ENCODE data around the gene BATF3.
"Not testable (repeated sequence)": the region's sequence is repeated elsewhere in the genome, so short reads cannot be mapped to it uniquely, and the experiment has no call there.

The BATF3 gene

DNA sequence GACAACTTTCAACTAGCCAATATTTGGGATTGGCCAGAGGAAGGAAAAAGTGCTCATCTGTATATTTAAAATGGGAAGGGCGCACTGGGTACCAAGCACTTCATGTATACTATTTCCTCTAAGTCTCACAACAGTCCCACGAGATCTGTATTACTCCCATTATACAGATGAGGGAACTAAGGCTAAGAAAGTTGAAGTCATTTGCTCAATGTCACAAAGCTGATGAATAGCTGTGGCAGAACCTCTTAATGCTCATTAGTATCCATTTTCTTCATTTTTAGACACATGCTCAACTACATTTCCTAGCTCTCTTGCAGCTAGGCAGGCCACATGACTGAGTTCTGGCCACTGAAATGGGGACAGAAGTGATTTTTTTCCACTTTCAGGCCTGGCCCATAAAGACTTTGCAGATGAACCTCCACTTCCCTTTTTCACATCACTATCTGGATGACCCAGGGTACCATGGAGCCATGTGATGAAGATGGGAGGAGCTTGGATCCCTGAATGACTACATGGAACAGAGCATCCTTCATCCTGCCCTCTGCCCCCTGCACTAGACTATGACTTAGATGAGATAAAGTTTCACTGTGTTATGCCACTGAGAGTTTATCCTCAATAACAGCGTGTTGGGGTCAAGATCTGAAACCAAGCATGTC is 59.3 kb downstream of the BATF3 start:
- DNase-seq (ENCODE audit: extremely low spot score) = no peak
- TF ChIP-seq LEF1 (IDR thresholded peaks at IDR 0.05; ENCODE audit: borderline replicate concordance) (no peak), PKNOX1 (IDR thresholded peaks at IDR 0.05) (no peak), FOXA1 (IDR thresholded peaks at IDR 0.05) (no peak), CTBP1 (IDR thresholded peaks at IDR 0.05; ENCODE audit: borderline replicate concordance) (no peak), HDGF (IDR thresholded peaks at IDR 0.05; ENCODE audit: borderline replicate concordance) (no peak), FOXK2 (IDR thresholded peaks at IDR 0.05) (no peak), BHLHE40 (IDR thresholded peaks at IDR 0.05; ENCODE audit: borderline replicate concordance) (no peak), FOXM1 (IDR thresholded peaks at IDR 0.05; ENCODE audit: borderline replicate concordance) (no peak), L3MBTL2 (conservative IDR thresholded peaks at IDR 0.05) (no peak)
- ChIA-PET POLR2A (no interaction called here), CTCF (interaction anchor here (0.5 kb wide), 1 partner anchor 105 kb away, joined by 3 read pairs; no protein-coding TSS in a partner anchor)

DNA sequence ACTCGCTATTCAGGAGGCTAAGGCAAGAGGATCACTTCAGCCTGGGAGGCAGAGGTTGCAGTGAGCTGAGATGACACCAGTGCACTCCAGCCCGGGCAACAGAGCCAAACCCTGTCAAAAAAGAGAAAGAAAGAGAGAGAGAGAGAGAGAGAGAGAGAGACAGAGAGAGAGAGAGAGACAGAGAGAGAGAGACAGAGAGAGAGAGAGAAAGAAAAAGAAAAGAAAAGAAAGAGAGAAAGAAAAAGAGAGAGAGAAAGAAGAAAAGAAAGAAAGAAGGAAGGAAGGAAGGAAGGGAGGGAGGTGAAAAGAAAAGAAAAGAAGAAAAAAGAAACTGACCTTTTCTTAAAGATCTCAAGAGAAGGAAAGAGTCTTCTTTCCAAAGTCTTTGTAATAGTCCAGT is 60.1 kb downstream of the BATF3 start:
- DNase-seq (ENCODE audit: extremely low spot score); CTCF ChIA-PET; POLR2A ChIA-PET: not testable (repeated sequence)

DNA sequence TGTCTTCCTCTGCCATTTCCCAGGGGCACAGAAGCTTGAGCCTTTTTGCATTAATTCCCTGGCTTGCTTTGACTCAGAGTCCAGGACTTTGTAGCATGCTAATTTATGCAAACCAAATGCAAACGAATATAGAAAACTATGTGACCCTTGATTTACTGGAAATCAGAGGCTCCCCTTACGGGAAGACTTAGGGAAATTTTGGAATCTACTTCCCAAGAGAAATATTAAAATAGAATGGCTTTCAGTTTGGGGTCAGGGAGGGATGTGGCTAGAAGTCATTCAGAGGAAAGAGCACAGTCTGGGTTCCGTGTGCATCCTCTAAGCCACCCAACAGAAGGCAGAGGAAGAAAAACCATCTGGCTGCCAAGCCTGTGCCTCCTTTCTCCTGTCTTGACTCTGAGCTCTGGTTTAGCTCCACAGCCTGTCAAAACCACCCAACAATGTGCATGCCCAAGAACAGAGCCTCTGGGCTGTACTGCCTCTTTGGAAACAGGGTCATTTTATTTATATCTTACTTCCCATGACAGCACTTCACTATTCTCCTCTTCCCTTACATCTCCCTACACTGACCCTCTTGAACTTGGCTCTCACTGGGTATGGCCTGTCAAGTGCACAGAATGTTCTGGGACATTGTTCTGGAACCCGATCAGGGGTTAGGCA is 61.0 kb downstream of the BATF3 start:
- DNase-seq (ENCODE audit: extremely low spot score) = no peak
- ChIA-PET POLR2A (no interaction called here), CTCF (no interaction called here)
- TF ChIP-seq LEF1 (IDR thresholded peaks at IDR 0.05; ENCODE audit: borderline replicate concordance) (no peak), FOXM1 (IDR thresholded peaks at IDR 0.05; ENCODE audit: borderline replicate concordance) (no peak), NFRKB (IDR thresholded peaks at IDR 0.05) (no peak)

GRCh38 chr1:212637902-212638301 is 61.7 kb downstream of the BATF3 start:
- ChIA-PET POLR2A (no interaction called here), CTCF (interaction anchor here (0.6 kb wide), 1 partner anchor 33 kb away, joined by 3 read pairs; no protein-coding TSS in a partner anchor)
- no peak for DNase-seq (ENCODE audit: extremely low spot score)
- TF ChIP-seq ARNT (IDR thresholded peaks at IDR 0.05) (no peak), LEF1 (IDR thresholded peaks at IDR 0.05; ENCODE audit: borderline replicate concordance) (no peak), FOXK2 (IDR thresholded peaks at IDR 0.05) (no peak), CTBP1 (IDR thresholded peaks at IDR 0.05; ENCODE audit: borderline replicate concordance) (no peak), TARDBP (IDR thresholded peaks at IDR 0.05) (no peak), FOXA1 (IDR thresholded peaks at IDR 0.05) (no peak), ELF4 (IDR thresholded peaks at IDR 0.05) (no peak), FOXM1 (IDR thresholded peaks at IDR 0.05; ENCODE audit: borderline replicate concordance) (no peak), BHLHE40 (IDR thresholded peaks at IDR 0.05; ENCODE audit: borderline replicate concordance) (no peak), PKNOX1 (IDR thresholded peaks at IDR 0.05) (no peak), SUZ12 (IDR thresholded peaks at IDR 0.05) (no peak), L3MBTL2 (conservative IDR thresholded peaks at IDR 0.05) (no peak), SP1 (IDR thresholded peaks at IDR 0.05) (no peak), NFRKB (IDR thresholded peaks at IDR 0.05) (no peak), HDGF (IDR thresholded peaks at IDR 0.05; ENCODE audit: borderline replicate concordance) (no peak), ZNF384 (IDR thresholded peaks at IDR 0.05) (no peak)

All from HEK293T (cell line).